HG03103 (cell line): ENCODE data around the gene RWDD1.

Experiments
- ATAC-seq: cut with Tn5 transposase; IDR thresholded peaks from one replicate; pipeline ENCODE4 v1.9.1; 2021; ENCODE audit warnings: low read depth; ENCODE audit not compliant: unreplicated experiment

The RWDD1 gene

DNA sequence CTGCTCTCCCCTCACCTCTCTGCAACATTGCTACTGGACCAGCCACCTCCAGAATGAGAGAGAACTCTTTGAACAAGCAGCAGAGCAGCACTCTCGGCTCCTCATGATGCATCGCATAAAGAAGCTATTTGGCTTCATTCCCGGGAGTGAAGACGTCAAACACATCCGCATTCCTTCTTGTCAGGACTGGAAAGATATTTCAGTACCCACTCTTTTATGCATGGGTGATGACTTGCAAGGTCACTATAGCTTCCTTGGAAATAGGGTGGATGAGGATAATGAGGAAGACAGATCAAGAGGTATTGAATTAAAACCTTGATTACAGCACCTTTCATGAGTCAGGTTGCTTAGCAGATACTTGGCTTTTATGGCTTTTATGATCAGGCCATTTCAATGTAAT lies 13.4 kb upstream of the RWDD1 start:
- no peak for ATAC-seq

DNA sequence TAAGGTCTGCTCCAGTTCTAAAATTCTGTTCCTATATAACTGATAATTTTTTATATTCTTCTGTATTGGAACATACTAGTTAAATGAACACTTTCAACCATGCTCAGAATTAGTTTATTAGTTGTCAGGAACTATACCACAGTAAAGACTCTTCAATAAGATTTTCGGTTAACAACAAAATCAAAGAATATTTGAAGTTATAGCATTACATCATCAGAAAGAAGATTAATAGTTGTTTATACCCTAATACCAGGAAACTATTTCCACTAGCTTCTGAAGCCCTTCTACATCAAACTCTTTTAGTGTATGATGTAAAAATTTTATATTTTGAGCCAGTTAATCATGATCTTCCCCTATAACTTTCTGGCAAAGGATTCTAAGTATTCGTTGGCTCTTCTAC lies 11.2 kb upstream of the RWDD1 start:
- no peak for ATAC-seq

DNA sequence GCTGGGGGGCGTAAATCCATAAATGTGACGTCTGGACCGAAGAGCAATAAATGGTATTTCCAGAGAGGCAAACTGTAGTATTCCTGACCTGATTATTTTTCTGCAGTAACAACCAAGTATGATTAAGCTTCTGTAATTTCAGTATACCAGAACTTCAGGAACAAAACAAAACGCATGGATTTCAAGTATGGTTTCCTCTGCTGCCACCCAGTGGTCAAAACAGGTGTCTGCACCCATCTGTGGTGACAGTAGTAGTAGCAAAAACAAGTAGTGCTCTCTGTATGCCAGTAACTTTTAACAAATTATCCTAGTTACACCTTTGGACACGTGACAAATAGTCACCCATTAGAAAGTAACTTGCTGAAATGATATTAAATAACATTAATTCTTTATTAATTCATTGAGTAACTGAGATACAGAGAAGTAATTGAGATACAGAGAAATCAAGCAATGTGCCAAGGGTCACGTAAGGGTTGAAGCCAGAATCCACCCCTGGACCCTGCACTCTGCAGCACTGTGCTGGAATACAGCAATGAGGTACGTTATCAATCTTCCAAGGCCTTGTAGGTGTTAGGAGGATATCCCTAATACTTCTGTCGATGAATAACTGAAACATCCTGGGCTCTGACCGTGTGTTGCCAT lies 9.8 kb upstream of the RWDD1 start:
- no peak for ATAC-seq

DNA sequence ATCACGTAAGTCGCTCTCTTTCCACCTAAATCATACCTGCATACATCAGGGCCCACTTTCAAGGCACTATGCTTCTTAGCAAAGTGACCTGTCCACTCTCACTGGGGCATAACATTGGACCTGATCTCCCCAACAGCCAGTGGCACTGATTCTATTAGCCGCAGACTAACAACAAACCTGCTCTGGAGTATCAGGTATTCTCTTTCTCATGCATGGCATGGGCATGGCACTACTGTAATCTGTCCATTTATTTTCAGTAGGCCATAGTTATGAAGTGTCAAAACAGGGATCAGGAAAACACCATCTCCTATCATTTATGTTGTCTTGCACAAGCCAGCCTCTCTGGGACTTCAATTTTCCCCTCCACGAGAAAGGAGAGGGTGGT lies 9.3 kb upstream of the RWDD1 start:
- ATAC-seq, result no peak

DNA sequence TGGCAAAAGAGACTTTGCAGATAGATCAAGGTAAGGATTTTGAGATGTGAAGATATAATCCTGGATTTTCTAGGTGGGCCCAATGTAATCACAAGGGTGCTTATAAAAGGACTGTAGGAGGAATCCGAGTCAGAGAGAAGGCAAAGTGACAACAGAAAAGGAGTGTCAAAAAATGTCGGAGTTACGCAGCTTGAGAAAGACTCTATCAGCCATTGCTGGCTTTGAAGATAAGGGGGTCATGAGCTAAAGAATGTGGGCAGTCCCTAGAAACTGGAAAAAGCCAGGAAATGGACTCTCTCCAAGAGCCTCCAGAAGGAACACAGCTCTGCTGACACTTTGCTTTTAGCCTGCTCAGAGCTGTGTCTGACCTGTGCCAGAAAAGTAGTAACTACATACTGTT lies 8.7 kb upstream of the RWDD1 start:
- ATAC-seq, result no peak

DNA sequence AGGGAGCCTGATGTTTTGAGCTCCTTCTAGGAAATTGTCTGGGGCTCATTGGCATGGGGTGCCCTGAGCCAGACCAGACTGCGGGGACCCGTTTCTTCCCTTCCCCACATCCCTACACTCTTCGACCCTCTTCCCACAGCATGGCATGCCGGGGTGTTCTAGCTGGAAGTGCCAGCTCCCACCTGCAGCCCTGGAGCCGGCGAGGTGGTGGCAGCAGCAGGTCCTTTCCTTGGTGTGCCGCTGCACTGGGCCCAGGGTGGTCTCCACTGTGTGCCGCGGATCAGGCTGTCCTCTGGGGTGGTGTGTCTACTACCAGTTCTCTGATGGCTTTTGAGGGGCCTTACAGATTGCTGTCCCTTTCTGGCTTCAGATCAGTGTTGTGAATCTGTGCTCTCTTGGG lies 7.5 kb upstream of the RWDD1 start:
- no peak for ATAC-seq

DNA sequence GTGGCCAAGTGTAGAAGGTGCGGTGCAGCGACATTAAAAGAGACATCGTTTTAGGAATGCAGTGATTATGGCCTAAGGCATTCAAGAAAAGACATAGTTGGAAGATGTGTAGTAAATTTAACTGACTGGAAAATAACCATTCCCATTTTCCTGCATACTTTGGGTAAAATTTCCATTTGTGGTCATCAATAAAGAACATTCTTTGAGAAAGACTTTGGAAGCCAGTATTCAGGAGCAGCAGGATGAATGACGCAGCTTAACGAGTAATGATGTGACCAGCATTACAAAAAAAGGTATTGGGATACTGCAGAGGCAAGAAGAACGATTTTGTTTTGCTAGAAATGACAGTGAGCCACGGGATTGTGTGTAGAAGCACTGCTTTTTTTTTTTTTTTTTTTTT lies 7.0 kb upstream of the RWDD1 start:
- ATAC-seq, result no peak

DNA sequence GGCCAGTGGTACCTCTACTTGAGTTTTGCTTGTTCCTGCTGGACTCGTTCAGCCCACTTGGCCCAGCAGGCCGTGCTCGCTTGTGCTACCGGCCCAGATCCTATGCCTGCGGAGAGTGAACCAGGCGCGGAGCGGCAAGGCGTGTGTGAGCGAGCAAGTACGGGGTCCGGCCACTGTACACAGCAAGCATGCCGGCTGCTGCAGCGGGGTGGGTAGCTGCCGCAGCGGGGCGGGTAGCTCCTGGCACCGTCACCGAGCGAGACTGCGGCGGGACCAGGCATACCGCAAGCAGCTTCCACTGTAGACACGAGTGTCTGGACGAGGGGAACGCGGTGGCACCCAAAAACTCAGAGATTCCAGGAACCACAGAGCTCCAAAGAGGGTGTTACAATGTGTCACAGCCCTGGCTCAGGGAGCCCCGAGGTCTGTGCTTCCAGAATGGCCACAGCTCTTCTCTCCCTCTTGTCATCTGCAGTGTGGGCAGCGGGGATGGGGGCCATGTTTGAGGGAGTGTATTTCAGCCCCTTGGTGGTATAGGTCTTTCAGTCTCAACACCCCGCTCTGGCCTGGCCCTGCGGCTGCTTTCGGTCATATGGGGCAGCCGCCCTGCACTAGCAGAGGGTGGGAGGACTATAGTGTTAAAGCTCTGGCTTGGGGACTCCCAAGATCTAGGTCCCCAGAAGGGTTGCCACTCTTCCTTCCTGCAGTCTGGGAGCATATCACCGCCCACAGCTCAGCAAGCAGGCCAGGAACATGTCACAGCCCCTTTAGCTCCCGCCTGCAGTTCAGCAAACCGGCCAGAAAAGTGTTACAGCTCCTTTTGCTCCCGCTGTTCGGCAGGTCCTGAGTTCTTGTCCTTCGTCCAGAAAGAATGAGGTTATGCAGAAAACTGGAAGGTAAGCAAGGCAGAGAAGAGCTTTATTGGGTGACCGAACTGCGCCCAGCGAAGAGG lies 6.1 kb upstream of the RWDD1 start:
- no peak for ATAC-seq

DNA sequence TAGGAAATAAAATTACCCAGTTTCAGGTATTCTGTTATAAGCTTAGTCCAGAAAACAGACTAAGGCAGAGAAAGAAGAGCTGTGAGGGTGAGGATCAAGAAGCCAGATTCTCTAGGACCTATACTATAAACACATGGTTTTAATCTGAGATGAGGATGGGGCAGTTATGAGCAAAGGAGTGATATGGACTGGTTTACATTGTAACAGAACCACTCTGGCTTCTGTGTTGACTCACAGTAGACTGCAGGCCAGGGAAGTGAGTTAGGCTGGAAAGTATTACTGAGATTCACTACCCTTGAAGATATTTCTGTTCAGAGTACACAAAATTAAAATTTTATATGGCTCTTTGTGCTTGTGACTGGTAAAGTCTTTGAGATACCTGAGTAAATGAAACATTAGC lies 3.2 kb upstream of the RWDD1 start:
- no peak for ATAC-seq

DNA sequence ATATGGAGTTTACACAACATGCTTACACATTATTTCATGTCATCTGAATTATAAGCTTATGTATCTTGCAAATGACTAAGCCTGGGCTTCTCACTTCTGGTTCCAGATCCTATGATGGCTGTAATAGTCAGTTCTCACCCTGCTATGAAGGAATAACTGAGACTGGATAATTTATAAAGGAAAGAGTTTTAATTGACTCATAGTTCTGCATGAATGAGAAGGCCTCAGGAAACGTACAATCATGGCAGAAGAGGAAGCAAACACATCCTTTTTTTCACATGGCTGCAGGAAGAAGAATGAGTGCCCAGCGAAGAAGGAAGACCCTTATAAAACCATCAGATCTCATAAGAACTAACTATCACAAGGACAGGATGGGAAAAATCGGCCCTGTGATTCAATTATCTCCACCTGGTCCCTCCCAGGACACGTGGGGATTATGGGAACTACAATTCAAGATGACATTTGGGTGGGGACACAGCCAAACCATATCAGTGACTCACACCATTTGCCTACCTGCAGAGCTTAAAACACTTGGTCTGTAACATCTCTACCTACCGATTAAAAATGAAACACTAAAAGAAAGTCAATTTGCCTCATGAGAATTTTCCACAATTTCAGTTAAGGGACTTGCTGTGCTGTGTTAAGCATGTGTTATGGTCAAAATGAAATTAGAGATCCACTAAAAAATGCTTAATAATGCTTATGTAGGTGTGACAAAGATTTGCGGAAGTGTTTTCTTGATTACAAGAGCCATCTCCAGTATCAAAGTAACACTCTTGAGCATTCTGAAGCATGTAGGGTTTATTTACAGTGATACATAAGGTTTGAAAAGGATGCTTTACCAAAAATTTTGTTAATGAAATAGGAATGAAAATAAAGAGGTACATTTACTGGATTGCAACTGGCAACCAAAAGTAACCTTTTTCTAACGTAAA lies 2.2 kb upstream of the RWDD1 start:
- no peak for ATAC-seq

DNA sequence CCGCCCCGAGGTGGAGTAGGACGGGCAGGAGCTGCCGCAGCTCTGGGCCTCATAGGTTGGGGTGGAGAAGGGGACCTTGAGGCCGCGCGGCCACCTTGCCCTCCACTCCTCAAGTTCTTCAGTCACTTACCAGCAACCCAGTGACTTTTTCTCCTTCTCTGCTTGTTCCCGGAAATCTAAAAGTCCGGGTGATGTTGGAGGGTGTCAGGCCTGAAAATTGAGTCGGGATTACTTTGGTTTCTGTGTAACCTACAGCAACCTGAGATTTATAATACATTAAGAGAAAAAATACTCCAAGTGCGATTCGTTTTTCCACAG lies 338 bp downstream of the RWDD1 start:
- ATAC-seq, result no peak

DNA sequence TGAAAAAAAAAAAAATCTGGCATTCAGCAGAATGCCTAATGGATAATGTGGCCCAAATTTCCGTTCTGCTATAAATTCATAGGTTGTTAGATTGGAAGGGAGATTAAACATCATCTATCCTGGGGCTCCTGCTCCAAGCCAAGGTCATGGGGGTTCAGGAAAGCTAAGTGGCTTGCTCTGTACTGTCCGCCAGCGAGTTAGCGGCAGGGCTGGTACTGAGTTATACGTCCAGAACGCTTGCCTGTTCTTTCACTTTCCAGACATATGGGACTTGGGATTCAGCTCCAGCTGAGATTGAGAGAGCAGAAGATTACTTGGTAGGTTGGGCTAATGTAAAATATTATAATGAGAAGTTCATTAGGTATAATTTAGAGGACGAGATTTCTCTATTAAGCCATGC lies 858 bp downstream of the RWDD1 start:
- ATAC-seq, result no peak

DNA sequence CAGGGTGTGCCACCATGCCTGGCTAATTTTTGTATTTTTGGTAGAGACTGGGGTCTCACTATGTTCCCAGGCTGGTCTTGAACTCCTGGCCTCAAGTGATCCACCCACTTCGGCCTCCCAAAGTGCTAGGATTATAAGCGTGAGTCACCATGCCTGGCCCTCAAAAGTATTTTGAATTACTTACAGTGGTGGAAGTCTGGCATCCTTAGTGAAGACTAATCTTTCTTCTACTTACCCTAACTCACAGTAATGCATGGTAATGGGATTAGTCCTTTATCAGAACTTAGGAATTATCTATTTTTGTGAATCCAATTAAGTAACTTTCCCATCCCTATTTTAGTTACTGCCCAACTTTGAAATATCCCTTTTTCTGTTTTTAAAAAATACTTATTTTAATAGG lies 3.9 kb downstream of the RWDD1 start:
- no peak for ATAC-seq

DNA sequence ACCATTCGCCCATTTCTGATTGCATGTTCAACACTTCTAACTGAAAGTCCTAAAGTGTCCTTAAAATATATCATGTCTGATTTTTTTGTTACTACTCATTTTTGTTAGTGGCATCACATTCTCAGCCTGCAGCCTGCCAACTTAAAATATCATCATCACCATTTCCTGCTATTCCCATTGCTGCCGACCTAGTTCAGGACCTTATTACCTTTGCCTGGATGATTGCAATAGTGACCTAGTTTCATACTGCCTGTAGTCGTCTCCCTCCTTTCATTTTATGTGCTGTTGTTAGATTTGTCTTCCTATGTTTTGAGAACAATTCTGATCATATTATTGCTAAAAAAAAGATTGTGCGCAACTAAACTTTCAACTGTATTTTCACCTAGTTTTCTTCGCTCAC lies 6.2 kb downstream of the RWDD1 start:
- ATAC-seq, result no peak

DNA sequence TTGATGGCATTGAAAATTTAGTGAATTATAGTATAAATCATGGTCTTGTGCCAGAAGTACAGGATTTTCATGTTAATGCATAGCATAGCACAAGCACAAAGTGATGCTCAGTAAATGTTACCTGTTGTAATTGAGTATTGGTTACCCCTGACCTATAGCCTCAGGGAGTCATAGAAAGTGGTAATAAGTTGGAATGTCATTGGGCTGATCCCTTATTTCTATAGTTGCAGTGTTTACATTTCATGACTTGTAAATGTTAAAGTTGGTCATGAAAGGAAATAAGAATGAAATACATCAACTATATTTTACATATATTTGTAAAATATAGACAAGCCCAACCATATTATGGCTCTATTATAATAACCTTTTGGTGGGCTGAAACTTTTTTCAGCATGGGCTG lies 7.0 kb downstream of the RWDD1 start:
- no peak for ATAC-seq

DNA sequence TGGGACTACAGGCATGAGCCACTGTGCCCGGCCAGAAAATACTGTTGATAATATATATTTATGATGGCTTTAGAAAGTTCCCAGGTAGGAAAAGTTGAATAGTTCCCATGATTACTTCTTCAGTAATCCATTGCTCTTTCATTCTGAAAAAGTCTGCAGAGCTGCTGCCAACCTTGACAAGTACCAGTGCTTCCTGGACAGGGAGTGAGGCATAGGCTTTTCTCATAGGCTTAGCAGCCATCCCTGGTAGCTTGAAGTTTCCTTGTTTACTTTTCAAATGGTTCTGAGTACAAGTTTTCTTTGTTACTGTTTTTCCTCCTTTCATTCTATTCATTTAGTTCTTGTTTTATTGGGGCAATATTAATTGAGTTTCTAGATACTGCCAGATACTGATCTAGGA lies 7.8 kb downstream of the RWDD1 start:
- no peak for ATAC-seq

DNA sequence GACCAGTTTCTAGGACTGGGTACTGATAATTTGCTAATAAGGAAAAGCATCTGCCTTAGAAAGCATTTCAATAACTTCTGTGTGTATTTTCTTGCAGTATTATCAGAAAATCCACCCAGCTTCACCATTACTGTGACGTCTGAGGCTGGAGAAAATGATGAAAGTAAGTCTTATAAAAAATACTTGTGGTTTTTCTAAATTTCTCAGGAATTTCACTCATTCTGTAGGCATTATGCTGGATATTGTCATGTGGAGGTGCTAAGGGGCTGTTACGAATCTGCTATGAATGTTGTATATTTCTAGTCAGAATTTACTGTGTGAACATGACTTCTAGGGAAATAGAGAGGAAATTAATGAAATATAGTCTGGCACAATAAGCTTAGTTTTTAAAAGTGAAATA lies 8.9 kb downstream of the RWDD1 start:
- ATAC-seq, result no peak

DNA sequence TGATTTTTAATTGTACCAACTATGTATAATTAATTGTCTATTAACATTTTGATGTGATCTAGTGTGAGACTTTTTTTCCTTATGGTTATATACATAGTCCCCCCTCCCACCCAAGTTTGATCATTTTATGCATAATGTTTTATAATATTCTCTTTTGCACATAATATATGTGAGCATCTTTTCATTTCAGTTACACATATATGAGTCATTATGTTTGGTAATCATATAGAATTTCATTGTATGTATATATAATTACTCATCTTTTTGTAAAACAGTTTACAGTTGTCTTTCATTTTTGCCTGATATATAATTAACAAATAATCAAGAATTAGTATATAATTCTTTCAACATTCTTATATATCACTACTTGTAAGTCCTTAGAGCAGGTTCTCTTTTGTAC lies 15.0 kb downstream of the RWDD1 start:
- ATAC-seq, result no peak

DNA sequence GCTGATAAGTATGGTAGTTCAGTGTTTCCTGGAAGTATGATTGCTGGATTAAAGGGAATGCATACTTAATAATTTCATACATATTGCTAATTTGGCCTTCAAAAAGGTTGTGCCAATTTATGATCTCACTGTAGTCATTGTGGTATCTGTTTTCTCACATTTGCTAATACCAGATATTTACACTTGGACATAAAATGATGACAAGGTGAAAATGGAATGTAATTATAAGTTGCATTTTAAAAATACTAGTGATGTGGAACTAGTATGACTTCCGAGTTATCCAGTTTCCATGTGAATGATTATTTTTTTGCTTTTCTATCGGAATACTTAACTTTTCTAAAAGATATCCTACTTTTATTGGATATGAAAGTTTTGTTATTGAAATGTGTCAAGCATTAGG lies 15.4 kb downstream of the RWDD1 start:
- ATAC-seq, result no peak

DNA sequence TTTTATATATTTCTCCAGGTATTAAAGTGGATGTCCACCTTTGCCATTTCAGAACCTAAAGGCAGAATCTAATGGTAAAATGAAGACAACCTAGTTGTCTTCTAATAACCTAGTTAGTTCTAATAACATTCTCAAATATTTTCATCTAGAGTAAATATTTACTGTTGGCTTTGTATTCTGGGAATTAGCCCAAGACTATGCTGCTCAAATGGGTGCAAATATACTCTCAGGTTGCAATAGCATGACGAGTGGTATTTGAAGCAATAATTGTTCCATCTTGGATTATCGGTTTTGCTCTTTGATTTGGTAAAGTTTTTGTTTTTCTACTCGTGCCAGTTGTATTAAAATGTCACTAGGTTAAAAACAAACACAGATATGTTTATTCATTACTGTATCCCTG lies 23.9 kb downstream of the RWDD1 start:
- no peak for ATAC-seq

DNA sequence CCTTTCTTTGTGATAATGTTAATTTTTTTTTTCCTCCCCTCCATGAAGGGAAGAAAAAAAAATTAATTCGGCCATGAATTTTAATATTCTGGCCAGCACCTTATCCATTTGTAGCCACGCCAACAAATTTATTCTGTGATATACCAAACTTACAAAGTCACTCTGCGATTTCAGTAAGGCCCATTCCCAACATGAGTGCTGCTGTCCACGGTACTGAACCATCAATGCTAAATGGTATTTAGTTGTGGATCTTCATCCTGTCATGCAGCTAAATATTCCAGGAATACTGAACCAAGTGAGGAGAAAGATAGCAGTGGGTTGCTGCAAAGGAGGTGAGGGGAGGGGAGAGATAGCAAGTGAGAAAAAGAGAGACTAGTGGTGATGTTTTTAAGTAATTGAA lies 25.5 kb downstream of the RWDD1 start:
- no peak for ATAC-seq
